A673 (cell line): ENCODE results near the gene CEP170B.

Experiments used
- CTCF ChIP-seq: fragments of 300-800, 200-600 bp; sonication (generic); conservative IDR thresholded peaks from 2 replicates; pipeline ENCODE4 v1.5.1; 2017; ENCODE audit warnings: low read depth, mild to moderate bottlenecking, antibody characterized with exemption, low read length, moderate library complexity, mixed read lengths
- EZH2 ChIP-seq: fragments of 200-600 bp; sonication (generic); IDR thresholded peaks from 2 replicates; pipeline ENCODE4 v1.6.1; 2017; ENCODE audit warnings: borderline replicate concordance, low read depth, mild to moderate bottlenecking, mixed read lengths, antibody characterized with exemption, low read length; ENCODE audit not compliant: poor library complexity, severe bottlenecking

- no peak for TF ChIP-seq CTCF
- TF ChIP-seq EZH2 = no peak
Measured at GRCh38 chr14:104881369-104881979, 16.4 kb downstream of the CEP170B start.
